Measurements from ENCODE around the gene CCNH. TPM values are rescaled to one million over a fixed set of nuclear protein-coding genes. Genes with fewer than 3 reads are reported as not detected.

Gene CCNH
- total RNA-seq, 1 experiment from 2014 or later, result 38.3 TPM

DNA sequence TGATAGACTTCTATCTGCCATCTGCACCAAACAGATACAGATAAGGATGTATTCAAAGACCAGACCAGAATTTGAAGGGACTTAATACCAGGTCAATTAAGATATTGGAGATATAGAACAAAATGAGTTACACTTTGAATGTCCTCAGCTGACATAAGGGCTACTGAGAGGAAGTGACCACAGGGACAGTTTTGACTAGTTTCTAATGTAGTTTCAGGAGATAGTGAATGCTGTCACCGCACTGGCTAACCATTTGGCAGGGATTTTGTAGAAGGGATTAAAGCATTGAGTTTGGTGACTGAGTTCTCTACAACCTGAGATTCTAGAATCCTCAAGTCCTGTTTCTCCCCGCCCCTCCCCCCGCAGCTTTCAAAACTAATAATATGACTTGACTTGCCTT, 22.7 kb downstream of the CCNH start:
- H2BK15ac ChIP-seq (ENCODE audit: low read depth, low read length), result no peak overlapping the region
- H3K56ac ChIP-seq (ENCODE audit: insufficient read length, low read depth, low read length), result no peak overlapping the region
- peaks cover 27 to 74% (median 64%) of the 10 kb centered on the region in 3 experiments; a peak in 6 of 7 replicates for H3K36me3 Mint-ChIP-seq (ENCODE audit: insufficient read depth in 1 of 3, low read depth in 3 of 3)
- H3K27ac ChIP-seq (ENCODE audit: insufficient read length, low read depth, low read length), result no peak overlapping the region
- H3K18ac ChIP-seq (ENCODE audit: insufficient read length, low read depth, low read length), result no peak overlapping the region
- no peaks in the 10 kb centered on the region for H4K20me1 ChIP-seq (ENCODE audit: control insufficient read depth, insufficient read depth, insufficient read length)
- H2BK120ac ChIP-seq (ENCODE audit: low read depth, low read length, poor library complexity, severe bottlenecking), result no peak overlapping the region
- no peaks in the 10 kb centered on the region for H3K27me3 ChIP-seq (ENCODE audit: insufficient read depth, low read length)
- no peak overlapping the region for H3K4me3 Mint-ChIP-seq
- H3K79me2 ChIP-seq (ENCODE audit: insufficient read depth, low read length), result no peaks in the 10 kb centered on the region
- H3K9ac ChIP-seq (ENCODE audit: extremely low read depth, insufficient read length, low read length), result no peak overlapping the region
- no peaks in the 10 kb centered on the region for H3K27me3 Mint-ChIP-seq (ENCODE audit: low read depth)
- H3K4me2 ChIP-seq (ENCODE audit: insufficient read depth, insufficient read length, low read length), result no peak overlapping the region
- no peak overlapping the region for H2BK20ac ChIP-seq (ENCODE audit: low read depth, low read length, poor library complexity, severe bottlenecking)
- H4K8ac ChIP-seq (replicated peaks; ENCODE audit: insufficient read length, low read depth, low read length), result no peak overlapping the region
- TF ChIP-seq, protein P1, sequence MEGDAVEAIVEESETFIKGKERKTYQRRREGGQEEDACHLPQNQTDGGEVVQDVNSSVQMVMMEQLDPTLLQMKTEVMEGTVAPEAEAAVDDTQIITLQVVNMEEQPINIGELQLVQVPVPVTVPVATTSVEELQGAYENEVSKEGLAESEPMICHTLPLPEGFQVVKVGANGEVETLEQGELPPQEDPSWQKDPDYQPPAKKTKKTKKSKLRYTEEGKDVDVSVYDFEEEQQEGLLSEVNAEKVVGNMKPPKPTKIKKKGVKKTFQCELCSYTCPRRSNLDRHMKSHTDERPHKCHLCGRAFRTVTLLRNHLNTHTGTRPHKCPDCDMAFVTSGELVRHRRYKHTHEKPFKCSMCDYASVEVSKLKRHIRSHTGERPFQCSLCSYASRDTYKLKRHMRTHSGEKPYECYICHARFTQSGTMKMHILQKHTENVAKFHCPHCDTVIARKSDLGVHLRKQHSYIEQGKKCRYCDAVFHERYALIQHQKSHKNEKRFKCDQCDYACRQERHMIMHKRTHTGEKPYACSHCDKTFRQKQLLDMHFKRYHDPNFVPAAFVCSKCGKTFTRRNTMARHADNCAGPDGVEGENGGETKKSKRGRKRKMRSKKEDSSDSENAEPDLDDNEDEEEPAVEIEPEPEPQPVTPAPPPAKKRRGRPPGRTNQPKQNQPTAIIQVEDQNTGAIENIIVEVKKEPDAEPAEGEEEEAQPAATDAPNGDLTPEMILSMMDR (conservative IDR thresholded peaks at IDR 0.05), result no peak
- no peaks in the 10 kb centered on the region for H3K4me1 ChIP-seq (ENCODE audit: insufficient read depth, low read length)
- no peak overlapping the region for H4K91ac ChIP-seq (ENCODE audit: insufficient read length, low read depth, low read length)
- H3K4me1 Mint-ChIP-seq, result no peaks in the 10 kb centered on the region
- no peak overlapping the region for H3K4ac ChIP-seq (ENCODE audit: low read depth, low read length)
- no peak overlapping the region for H2BK12ac ChIP-seq (ENCODE audit: insufficient read length, low read depth, low read length)
- H3K9me3 Mint-ChIP-seq, result no peaks in the 10 kb centered on the region
- no CpG with 5 or more reads among the region's 3 CpGs for WGBS (ENCODE audit: extremely low coverage, insufficient read length, low lambda C conversion rate)
- no peak overlapping the region for H4K5ac ChIP-seq (ENCODE audit: insufficient read length, low read depth, low read length)
- H2BK5ac ChIP-seq (ENCODE audit: insufficient read length, low read length), result no peak overlapping the region
- H2AK5ac ChIP-seq (ENCODE audit: insufficient read length, low read length), result no peak overlapping the region
- no peak overlapping the region for H3K23ac ChIP-seq (ENCODE audit: insufficient read length, low read depth, low read length)
- no peaks in the 10 kb centered on the region for H3K9me3 ChIP-seq (ENCODE audit: control insufficient read depth, low read depth, low read length)
- H3T11ph ChIP-seq (ENCODE audit: low read length), result no peak overlapping the region
- H3K23me2 ChIP-seq (ENCODE audit: insufficient read length, low read depth, low read length, poor library complexity, severe bottlenecking), result no peaks in the 10 kb centered on the region
- no peak for DNase-seq
- no peak overlapping the region for H2AFZ ChIP-seq (ENCODE audit: low read length)
- H3K79me1 ChIP-seq (ENCODE audit: insufficient read depth, low read depth, low read length, poor library complexity, severe bottlenecking), result no peaks in the 10 kb centered on the region
- H3K27ac Mint-ChIP-seq, result peak overlapping the region in 1 of 3 experiments; percentile 63; a peak in 1 of 7 replicates
- no peak overlapping the region for H3K14ac ChIP-seq (ENCODE audit: insufficient read depth, low read length)

Measured in H9 (cell line).